HepG2 (cell line): ENCODE measurements around the gene SFMBT1. TPM values are rescaled to one million over a fixed set of nuclear protein-coding genes. Genes with fewer than 3 reads are reported as not detected.
A peak's percentile ranks its signal among the peaks of the same experiment; 100 is the strongest.

Experiments used
- ATAC-seq: fragments of 200-7000 bp; cut with Tn5 transposase; 3 replicates; pipeline ENCODE4 v1.9.1; 2020; ENCODE audit warnings: mild to moderate bottlenecking, moderate library complexity
- BruUV-seq: library from RNA; stranded (reverse); fragments of 400-500 nt; replicated peaks from 2 replicates; lab custom pipeline; 2021; lab: Mats Ljungman, UMichigan
- CTCF ChIA-PET: fragments of 300-600 bp; formaldehyde crosslinking; extraction: SDS; loops from one replicate; lab custom pipeline; 2021; ENCODE audit warnings: low total read pairs, inconsistent platforms, low intra/inter-chr PET ratio; lab: Yijun Ruan, JAX
- POLR2A ChIA-PET: fragments of 350-600 bp; sonication (Branson Sonifier 250); formaldehyde crosslinking; loops from one replicate; lab custom pipeline; 2020; ENCODE audit warnings: antibody characterized with exemption, inconsistent platforms; lab: Yijun Ruan, JAX
- DNase-seq: peaks from one replicate; pipeline ENCODE4 v3.0.0-alpha.2; 2015; ENCODE audit warnings: low spot score
- FAIRE-seq: peaks from 3 replicates; lab custom pipeline; 2011; peaks lifted over from hg19 to GRCh38; lab: Jason Lieb, UNC
- H2AFZ ChIP-seq: one replicate; pipeline ENCODE4 v1.6.1; 2011; ENCODE audit warnings: low read length, inconsistent platforms
- H3K27ac ChIP-seq: fragments of 300-600 bp; 3 replicates; pipeline ENCODE4 v1.8.0; 2011; ENCODE audit warnings: mixed run types, mild to moderate bottlenecking, mixed read lengths, low read length, inconsistent platforms; ENCODE audit not compliant: insufficient read depth; ENCODE audit errors: extremely low read length
- H3K27me3 ChIP-seq, 2 experiments: fragments of 200-600 bp in 1 of 2; 2 replicates in 1 of 2; 3 replicates in 1 of 2; pipeline versions ENCODE4 v1.6.0 to v1.8.0; 2011; ENCODE audit warnings: low read length in 2 of 2, mild to moderate bottlenecking in 2 of 2, moderate library complexity in 2 of 2, inconsistent platforms in 1 of 2; ENCODE audit not compliant: insufficient read depth in 2 of 2, control insufficient read depth in 1 of 2
- H3K36me3 ChIP-seq, 2 experiments: fragments of 200-600 bp in 1 of 2; replicated peaks in 1 of 2; 2 replicates in 1 of 2; 3 replicates in 1 of 2; pipeline versions ENCODE4 v1.5.1 to v1.8.0; 2011; ENCODE audit warnings: low read length in 2 of 2, inconsistent platforms in 1 of 2; ENCODE audit not compliant: insufficient read depth in 2 of 2, control insufficient read depth in 1 of 2
- H3K4me1 ChIP-seq: 2 replicates; pipeline ENCODE4 v1.5.1; 2012; ENCODE audit warnings: low read length, inconsistent platforms; ENCODE audit not compliant: insufficient read depth
- H3K4me2 ChIP-seq: 2 replicates; pipeline ENCODE4 v1.6.0; 2011; ENCODE audit warnings: low read depth, low read length, inconsistent platforms
- H3K4me3 ChIP-seq, 3 experiments: fragments of 200-600 bp in 1 of 3; sonication (generic), shearing (Covaris generic) in 1 of 3; replicated peaks in 1 of 3; 2 replicates each; pipeline ENCODE4 v1.5.1; 2011 to 2016; ENCODE audit warnings: low read length in 3 of 3, inconsistent platforms in 2 of 3, low read depth in 2 of 3, mild to moderate bottlenecking in 2 of 3, control low read depth in 1 of 3, mixed read lengths in 1 of 3; ENCODE audit not compliant: insufficient read depth in 1 of 3
- H3K79me2 ChIP-seq: one replicate; pipeline ENCODE4 v1.6.1; 2011; ENCODE audit warnings: low read length, inconsistent platforms; ENCODE audit not compliant: insufficient read depth
- H3K9ac ChIP-seq: 2 replicates; pipeline ENCODE4 v1.6.0; 2011; ENCODE audit warnings: mild to moderate bottlenecking, low read depth, low read length, inconsistent platforms; ENCODE audit not compliant: insufficient read depth
- H3K9me3 ChIP-seq: 2 replicates; pipeline ENCODE4 v1.5.1; 2012; ENCODE audit warnings: mild to moderate bottlenecking, low read length
- H4K20me1 ChIP-seq: 2 replicates; pipeline ENCODE4 v1.6.0; 2011; ENCODE audit warnings: inconsistent platforms, mild to moderate bottlenecking, low read length, moderate library complexity; ENCODE audit not compliant: insufficient read depth
- FLYWCH1 ChIP-seq: sonication (generic); formaldehyde crosslinking; IDR thresholded peaks from 2 replicates; pipeline ENCODE4 v1.8.1; 2023; ENCODE audit warnings: mild to moderate bottlenecking, missing genetic modification reagents
- LCORL ChIP-seq, 2 experiments: fragments of 450-650 bp in 1 of 2; sonication (generic) in 1 of 2; formaldehyde crosslinking in 1 of 2; IDR thresholded peaks; 2 replicates each; pipeline versions ENCODE4 v1.5.0 to v1.6.1; 2017 to 2020; ENCODE audit warnings: antibody characterized with exemption in 1 of 2, missing genetic modification reagents in 1 of 2
- ZBTB7B ChIP-seq: sonication (generic); formaldehyde crosslinking; IDR thresholded peaks from 2 replicates; pipeline ENCODE4 v1.4.0; 2020; ENCODE audit warnings: missing genetic modification reagents
- ZNF496 ChIP-seq: sonication (generic); formaldehyde crosslinking; IDR thresholded peaks from 2 replicates; pipeline ENCODE4 v1.8.1; 2023; ENCODE audit warnings: mild to moderate bottlenecking, moderate library complexity, missing genetic modification reagents; ENCODE audit not compliant: insufficient replicate concordance
- ZNF790 ChIP-seq: sonication (generic); formaldehyde crosslinking; IDR thresholded peaks from 2 replicates; pipeline ENCODE4 v1.8.0; 2022; ENCODE audit warnings: missing genetic modification reagents, mild to moderate bottlenecking, borderline replicate concordance
- WGBS: methylation state at CpG from one replicate; pipeline ENCODE4 v1.1.6; 2017; ENCODE audit warnings: low lambda C conversion rate; 5-methylcytosine and 5-hydroxymethylcytosine counted together
- in situ Hi-C: cut with HindIII; loops from 2 replicates; pipeline ENCODE4 v1.10.0; 2017; ENCODE audit warnings: low pct_unique_long_range_greater_than_20kb; ENCODE audit not compliant: extremely low pct_ligation_motif_present
- intact Hi-C: fragments of 100-400 bp; cut with micrococcal nuclease; formaldehyde crosslinking; loops from one replicate; pipeline ENCODE4 v1.10.0; 2022; ENCODE audit not compliant: unreplicated experiment
- polyA plus RNA-seq, 8 experiments: library from polyadenylated mRNA; depleted of rRNA in 3 of 8; stranded (reverse) in 7 of 8; unstranded in 1 of 8; fragments of >200 nt; fragmentation: Illumina TruSeq in 4 of 8; extraction: Trizol in 4 of 8; gene quantifications; 2 replicates each; pipeline versions ENCODE4 v1.2.1 to v1.2.3, GENCODE V29; 2011 to 2016; ENCODE audit warnings: low read depth in 4 of 8, missing spikeins in 1 of 8, mixed read lengths in 1 of 8; ENCODE audit not compliant: insufficient read depth in 1 of 8
- total RNA-seq, 5 experiments: library from RNA; depleted of rRNA; stranded (reverse); fragments of >200 nt; fragmentation: Illumina TruSeq; extraction: Trizol; gene quantifications; 2 replicates each; pipeline ENCODE4 v1.2.3, GENCODE V29; 2016; ENCODE audit warnings: low read depth in 1 of 5
- TF ChIP-seq, protein P1 (sequence below): sonication (generic); formaldehyde crosslinking; IDR thresholded peaks from 2 replicates; pipeline ENCODE4 v1.9.0; 2021; ENCODE audit warnings: missing genetic modification reagents, borderline replicate concordance
- TF ChIP-seq, protein P2 (sequence below), 2 experiments: sonication (generic) in 1 of 2; formaldehyde crosslinking in 1 of 2; IDR thresholded peaks; 2 replicates each; pipeline versions ENCODE4 v1.4.0 to v1.6.1; 2016 to 2020; ENCODE audit warnings: borderline replicate concordance in 1 of 2, low read depth in 1 of 2, mild to moderate bottlenecking in 1 of 2, missing genetic modification reagents in 1 of 2
- TF ChIP-seq, protein P3 (sequence below): IDR thresholded peaks from 2 replicates; pipeline ENCODE4 v1.6.1; 2016; ENCODE audit warnings: mild to moderate bottlenecking, missing biosample characterization, missing genetic modification reagents
- TF ChIP-seq, protein P4 (sequence below): IDR thresholded peaks from 2 replicates; pipeline ENCODE4 v1.4.0; 2020; ENCODE audit warnings: mild to moderate bottlenecking, missing genetic modification reagents
- TF ChIP-seq, protein P5 (sequence below): sonication (generic); formaldehyde crosslinking; IDR thresholded peaks from 2 replicates; pipeline ENCODE4 v1.8.1; 2023; ENCODE audit warnings: missing genetic modification reagents, mild to moderate bottlenecking, borderline replicate concordance

SFMBT1 gene
- total and polyA plus RNA-seq, 2 of the 13 experiments (the other 11 are each of a cell fraction or from before 2014, with no cell fraction given): 3.8 to 12.8 TPM

DNA sequence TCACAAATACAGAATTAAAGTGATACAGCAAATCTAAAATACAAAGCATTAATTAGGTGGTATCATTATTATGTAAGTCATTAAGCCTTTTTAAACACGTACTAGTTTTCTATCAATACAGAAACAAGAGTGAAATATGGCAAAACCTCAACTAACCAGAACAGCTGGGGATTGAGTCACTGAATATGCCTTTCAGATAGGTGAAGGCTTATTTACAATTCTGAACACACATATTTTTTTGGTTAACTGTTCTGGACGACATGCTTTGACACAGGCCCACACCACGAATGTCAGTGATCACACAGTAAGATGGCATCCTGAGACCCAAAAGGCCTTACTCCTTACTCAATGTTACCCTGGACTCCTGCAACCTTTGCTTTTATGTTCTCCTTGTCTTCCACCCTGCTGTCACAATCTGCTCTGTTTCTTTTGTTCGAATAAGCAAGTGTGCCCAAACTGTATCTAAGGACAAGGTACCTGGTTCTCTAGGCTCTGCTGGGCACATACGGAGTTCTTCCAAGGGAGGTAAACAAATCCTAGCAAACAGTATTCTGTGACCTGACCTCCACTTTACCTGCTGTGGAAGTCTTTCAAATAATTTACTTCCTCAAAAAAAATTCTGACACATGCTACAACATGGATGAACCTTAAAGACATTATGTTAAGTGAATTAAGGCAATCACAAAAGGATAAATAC is 7.0 kb downstream of the SFMBT1 start:
- in situ Hi-C loops: no loop called here
- H3K79me2 ChIP-seq: peaks cover 44% of the 10 kb centered on the region
- DNase-seq: no peak
- ATAC-seq: no peak
- TF ChIP-seq LCORL (IDR thresholded peaks at IDR 0.05) (no peak), LCORL (CRISPR knock-in tag; IDR thresholded peaks at IDR 0.05) (no peak), ZNF790 (CRISPR knock-in tag) (no peak), ZBTB7B (CRISPR knock-in tag) (no peak), FLYWCH1 (no peak), ZNF496 (CRISPR knock-in tag) (no peak)
- TF ChIP-seq, protein P1, sequence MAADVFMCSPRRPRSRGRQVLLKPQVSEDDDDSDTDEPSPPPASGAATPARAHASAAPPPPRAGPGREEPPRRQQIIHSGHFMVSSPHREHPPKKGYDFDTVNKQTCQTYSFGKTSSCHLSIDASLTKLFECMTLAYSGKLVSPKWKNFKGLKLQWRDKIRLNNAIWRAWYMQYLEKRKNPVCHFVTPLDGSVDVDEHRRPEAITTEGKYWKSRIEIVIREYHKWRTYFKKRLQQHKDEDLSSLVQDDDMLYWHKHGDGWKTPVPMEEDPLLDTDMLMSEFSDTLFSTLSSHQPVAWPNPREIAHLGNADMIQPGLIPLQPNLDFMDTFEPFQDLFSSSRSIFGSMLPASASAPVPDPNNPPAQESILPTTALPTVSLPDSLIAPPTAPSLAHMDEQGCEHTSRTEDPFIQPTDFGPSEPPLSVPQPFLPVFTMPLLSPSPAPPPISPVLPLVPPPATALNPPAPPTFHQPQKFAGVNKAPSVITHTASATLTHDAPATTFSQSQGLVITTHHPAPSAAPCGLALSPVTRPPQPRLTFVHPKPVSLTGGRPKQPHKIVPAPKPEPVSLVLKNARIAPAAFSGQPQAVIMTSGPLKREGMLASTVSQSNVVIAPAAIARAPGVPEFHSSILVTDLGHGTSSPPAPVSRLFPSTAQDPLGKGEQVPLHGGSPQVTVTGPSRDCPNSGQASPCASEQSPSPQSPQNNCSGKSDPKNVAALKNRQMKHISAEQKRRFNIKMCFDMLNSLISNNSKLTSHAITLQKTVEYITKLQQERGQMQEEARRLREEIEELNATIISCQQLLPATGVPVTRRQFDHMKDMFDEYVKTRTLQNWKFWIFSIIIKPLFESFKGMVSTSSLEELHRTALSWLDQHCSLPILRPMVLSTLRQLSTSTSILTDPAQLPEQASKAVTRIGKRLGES (CRISPR knock-in tag): no peak
- TF ChIP-seq, protein P2, sequence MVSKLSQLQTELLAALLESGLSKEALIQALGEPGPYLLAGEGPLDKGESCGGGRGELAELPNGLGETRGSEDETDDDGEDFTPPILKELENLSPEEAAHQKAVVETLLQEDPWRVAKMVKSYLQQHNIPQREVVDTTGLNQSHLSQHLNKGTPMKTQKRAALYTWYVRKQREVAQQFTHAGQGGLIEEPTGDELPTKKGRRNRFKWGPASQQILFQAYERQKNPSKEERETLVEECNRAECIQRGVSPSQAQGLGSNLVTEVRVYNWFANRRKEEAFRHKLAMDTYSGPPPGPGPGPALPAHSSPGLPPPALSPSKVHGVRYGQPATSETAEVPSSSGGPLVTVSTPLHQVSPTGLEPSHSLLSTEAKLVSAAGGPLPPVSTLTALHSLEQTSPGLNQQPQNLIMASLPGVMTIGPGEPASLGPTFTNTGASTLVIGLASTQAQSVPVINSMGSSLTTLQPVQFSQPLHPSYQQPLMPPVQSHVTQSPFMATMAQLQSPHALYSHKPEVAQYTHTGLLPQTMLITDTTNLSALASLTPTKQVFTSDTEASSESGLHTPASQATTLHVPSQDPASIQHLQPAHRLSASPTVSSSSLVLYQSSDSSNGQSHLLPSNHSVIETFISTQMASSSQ (IDR thresholded peaks at IDR 0.05; ENCODE audit: low read depth): no peak
- TF ChIP-seq, protein P2 (CRISPR knock-in tag; IDR thresholded peaks at IDR 0.05; ENCODE audit: borderline replicate concordance): no peak
- TF ChIP-seq, protein P3, sequence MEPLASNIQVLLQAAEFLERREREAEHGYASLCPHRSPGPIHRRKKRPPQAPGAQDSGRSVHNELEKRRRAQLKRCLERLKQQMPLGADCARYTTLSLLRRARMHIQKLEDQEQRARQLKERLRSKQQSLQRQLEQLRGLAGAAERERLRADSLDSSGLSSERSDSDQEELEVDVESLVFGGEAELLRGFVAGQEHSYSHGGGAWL: no peak
- TF ChIP-seq, protein P4, sequence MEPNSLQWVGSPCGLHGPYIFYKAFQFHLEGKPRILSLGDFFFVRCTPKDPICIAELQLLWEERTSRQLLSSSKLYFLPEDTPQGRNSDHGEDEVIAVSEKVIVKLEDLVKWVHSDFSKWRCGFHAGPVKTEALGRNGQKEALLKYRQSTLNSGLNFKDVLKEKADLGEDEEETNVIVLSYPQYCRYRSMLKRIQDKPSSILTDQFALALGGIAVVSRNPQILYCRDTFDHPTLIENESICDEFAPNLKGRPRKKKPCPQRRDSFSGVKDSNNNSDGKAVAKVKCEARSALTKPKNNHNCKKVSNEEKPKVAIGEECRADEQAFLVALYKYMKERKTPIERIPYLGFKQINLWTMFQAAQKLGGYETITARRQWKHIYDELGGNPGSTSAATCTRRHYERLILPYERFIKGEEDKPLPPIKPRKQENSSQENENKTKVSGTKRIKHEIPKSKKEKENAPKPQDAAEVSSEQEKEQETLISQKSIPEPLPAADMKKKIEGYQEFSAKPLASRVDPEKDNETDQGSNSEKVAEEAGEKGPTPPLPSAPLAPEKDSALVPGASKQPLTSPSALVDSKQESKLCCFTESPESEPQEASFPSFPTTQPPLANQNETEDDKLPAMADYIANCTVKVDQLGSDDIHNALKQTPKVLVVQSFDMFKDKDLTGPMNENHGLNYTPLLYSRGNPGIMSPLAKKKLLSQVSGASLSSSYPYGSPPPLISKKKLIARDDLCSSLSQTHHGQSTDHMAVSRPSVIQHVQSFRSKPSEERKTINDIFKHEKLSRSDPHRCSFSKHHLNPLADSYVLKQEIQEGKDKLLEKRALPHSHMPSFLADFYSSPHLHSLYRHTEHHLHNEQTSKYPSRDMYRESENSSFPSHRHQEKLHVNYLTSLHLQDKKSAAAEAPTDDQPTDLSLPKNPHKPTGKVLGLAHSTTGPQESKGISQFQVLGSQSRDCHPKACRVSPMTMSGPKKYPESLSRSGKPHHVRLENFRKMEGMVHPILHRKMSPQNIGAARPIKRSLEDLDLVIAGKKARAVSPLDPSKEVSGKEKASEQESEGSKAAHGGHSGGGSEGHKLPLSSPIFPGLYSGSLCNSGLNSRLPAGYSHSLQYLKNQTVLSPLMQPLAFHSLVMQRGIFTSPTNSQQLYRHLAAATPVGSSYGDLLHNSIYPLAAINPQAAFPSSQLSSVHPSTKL: no peak
- TF ChIP-seq, protein P5, sequence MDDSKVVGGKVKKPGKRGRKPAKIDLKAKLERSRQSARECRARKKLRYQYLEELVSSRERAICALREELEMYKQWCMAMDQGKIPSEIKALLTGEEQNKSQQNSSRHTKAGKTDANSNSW (CRISPR knock-in tag): no peak
- TF ChIP-seq, all 625 proteins: peak for 0
- Histone ChIP-seq H3K36me3 (no peaks in the 10 kb centered on the region), H3K27me3 (no peaks in the 10 kb centered on the region), H3K4me1 (peaks cover 82% of the 10 kb centered on the region), H3K4me2 (no peak overlapping the region), H2AFZ (no peak overlapping the region), H4K20me1 (peaks cover 18% of the 10 kb centered on the region), H3K27ac (no peak overlapping the region), H3K4me3 (no peak overlapping the region), H3K9me3 (no peaks in the 10 kb centered on the region), H3K9ac (no peak overlapping the region)
- peak; percentile 48 for FAIRE-seq
- intact Hi-C loops: no loop called here
- CTCF ChIA-PET: no interaction called here
- 65% methylated on average over 5 of the region's 5 CpGs for WGBS
- POLR2A ChIA-PET: no interaction called here
- BruUV-seq: no TSS peak
